Neuron (in vitro differentiated cells): ENCODE data around the gene DTD1.

Source experiments
- H2AFZ ChIP-seq: one replicate; pipeline ENCODE4 v1.6.1; 2013; ENCODE audit warnings: low read depth, mild to moderate bottlenecking, inconsistent platforms, low read length, moderate library complexity
- H3K27me3 ChIP-seq: one replicate; pipeline ENCODE4 v1.6.1; 2013; ENCODE audit warnings: low read length; ENCODE audit not compliant: insufficient read depth
- H3K36me3 ChIP-seq: one replicate; pipeline ENCODE4 v1.6.1; 2013; ENCODE audit warnings: low read length; ENCODE audit not compliant: insufficient read depth
- H3K4me1 ChIP-seq: one replicate; pipeline ENCODE4 v1.6.1; 2013; ENCODE audit warnings: low read length; ENCODE audit not compliant: insufficient read depth
- H3K4me3 ChIP-seq: 2 replicates; pipeline ENCODE4 v1.5.1; 2013; ENCODE audit warnings: mild to moderate bottlenecking, low read length, moderate library complexity
- H3K9me3 ChIP-seq: one replicate; pipeline ENCODE4 v1.6.1; 2013; ENCODE audit warnings: low read length

DTD1 gene

DNA sequence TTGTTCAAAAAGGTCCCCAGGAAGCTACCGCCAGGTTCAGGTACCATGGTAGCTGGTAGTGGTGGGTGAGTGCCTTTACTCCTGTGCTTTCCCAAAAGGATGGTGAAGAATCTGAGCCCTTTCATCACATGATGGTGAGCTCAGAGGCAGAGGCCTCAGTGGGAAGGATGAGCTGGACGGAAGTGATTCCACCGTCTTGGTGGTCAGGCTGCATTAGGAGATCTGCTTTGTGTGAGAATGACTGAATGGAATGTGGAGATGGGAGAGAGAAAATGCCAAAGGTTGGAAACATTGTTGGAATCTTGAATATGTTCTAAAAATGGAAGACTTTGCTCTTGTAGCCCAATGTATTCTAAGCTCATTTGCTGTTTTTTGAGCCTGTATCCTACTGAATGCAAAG lies 117.6 kb downstream of the DTD1 start:
- Histone ChIP-seq H3K36me3 (no peaks in the 10 kb centered on the region), H3K4me1 (peaks cover 5% of the 10 kb centered on the region), H3K4me3 (no peak overlapping the region), H3K27me3 (no peaks in the 10 kb centered on the region), H3K9me3 (no peaks in the 10 kb centered on the region), H2AFZ (no peak overlapping the region)

DNA sequence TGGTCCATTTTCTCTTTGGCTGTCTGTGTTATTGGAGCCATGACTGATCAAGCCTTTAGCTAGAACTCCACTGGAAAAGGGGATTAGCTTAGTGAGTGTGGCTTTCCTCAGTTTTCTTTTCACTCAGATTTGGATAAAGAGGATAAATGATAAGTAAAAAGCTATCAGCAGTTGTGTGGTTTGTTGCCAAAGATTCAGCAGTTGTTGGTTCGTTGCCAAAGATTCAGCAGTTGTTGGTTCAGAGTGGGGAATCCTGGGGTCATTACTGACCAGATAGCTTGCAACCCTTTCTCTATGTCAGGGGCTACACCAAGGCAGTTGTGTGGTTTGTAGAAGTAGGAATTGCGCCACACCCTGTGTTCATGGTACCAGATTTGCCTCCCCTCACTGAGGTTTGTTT lies 118.1 kb downstream of the DTD1 start:
- Histone ChIP-seq H3K4me1 (peaks cover 5% of the 10 kb centered on the region), H3K27me3 (no peaks in the 10 kb centered on the region), H3K9me3 (no peaks in the 10 kb centered on the region), H3K36me3 (no peaks in the 10 kb centered on the region), H3K4me3 (no peak overlapping the region), H2AFZ (no peak overlapping the region)

- no peaks in the 10 kb centered on the region for H3K9me3 ChIP-seq
- no peaks in the 10 kb centered on the region for H3K27me3 ChIP-seq
- no peaks in the 10 kb centered on the region for H3K4me1 ChIP-seq
- H2AFZ ChIP-seq: no peak overlapping the region
- no peak overlapping the region for H3K4me3 ChIP-seq
- H3K36me3 ChIP-seq: no peaks in the 10 kb centered on the region
These were observed 124.3 kb downstream of the DTD1 start for GRCh38 chr20:18712131-18712530.

- H3K4me3 ChIP-seq: no peak overlapping the region
- no peaks in the 10 kb centered on the region for H3K27me3 ChIP-seq
- H3K36me3 ChIP-seq: no peaks in the 10 kb centered on the region
- H3K4me1 ChIP-seq: no peaks in the 10 kb centered on the region
- no peaks in the 10 kb centered on the region for H3K9me3 ChIP-seq
- no peak overlapping the region for H2AFZ ChIP-seq
These were observed 125.0 kb downstream of the DTD1 start for GRCh38 chr20:18712882-18713281.

GRCh38 chr20:18715564-18715963 lies 127.7 kb downstream of the DTD1 start:
- Histone ChIP-seq H3K9me3 (no peaks in the 10 kb centered on the region), H3K4me1 (no peaks in the 10 kb centered on the region), H2AFZ (no peak overlapping the region), H3K36me3 (no peaks in the 10 kb centered on the region), H3K27me3 (no peaks in the 10 kb centered on the region), H3K4me3 (no peak overlapping the region)

GRCh38 chr20:18717062-18717461 lies 129.2 kb downstream of the DTD1 start:
- no peaks in the 10 kb centered on the region for H3K27me3 ChIP-seq
- no peaks in the 10 kb centered on the region for H3K4me1 ChIP-seq
- no peak overlapping the region for H3K4me3 ChIP-seq
- no peaks in the 10 kb centered on the region for H3K9me3 ChIP-seq
- no peaks in the 10 kb centered on the region for H3K36me3 ChIP-seq
- H2AFZ ChIP-seq: no peak overlapping the region

- Histone ChIP-seq H3K4me1 (no peaks in the 10 kb centered on the region), H3K4me3 (no peak overlapping the region), H3K9me3 (no peaks in the 10 kb centered on the region), H3K27me3 (no peaks in the 10 kb centered on the region), H2AFZ (no peak overlapping the region), H3K36me3 (no peaks in the 10 kb centered on the region)
These were observed 130.3 kb downstream of the DTD1 start for GRCh38 chr20:18718129-18718528.

- Histone ChIP-seq H3K36me3 (no peaks in the 10 kb centered on the region), H2AFZ (no peak overlapping the region), H3K4me3 (no peak overlapping the region), H3K27me3 (no peaks in the 10 kb centered on the region), H3K4me1 (peaks cover under 1% of the 10 kb centered on the region), H3K9me3 (no peaks in the 10 kb centered on the region)
These were observed 131.6 kb downstream of the DTD1 start for GRCh38 chr20:18719426-18719825.

DNA sequence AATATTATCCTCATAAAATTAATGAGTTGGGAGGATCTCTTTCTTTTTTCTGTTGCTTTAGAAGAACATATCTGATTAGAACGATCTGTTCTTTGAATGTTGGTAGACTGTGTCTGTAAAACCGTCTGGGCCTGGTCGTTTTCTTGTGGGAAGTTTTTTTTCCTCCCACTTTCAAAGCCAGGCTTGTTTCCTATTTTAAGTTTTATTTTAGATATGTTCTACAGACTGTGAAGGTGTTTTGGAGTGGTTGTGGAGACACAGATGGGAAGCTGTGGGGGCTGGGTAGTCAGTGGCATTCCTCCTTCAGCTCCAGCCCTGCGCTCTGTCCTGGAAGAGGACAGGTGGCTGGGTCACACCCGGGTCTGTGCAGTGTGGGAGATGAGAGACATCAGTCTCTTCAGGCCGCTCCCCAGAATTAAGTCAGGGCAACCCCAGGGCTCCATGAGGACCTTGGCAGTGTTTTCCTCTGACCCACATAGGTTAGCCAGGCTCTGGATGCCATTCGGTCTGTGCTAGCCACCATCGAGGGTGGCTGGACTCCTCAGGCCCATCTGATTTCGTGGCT lies 133.8 kb downstream of the DTD1 start:
- H3K27me3 ChIP-seq: no peaks in the 10 kb centered on the region
- H3K4me3 ChIP-seq: no peak overlapping the region
- peaks cover 9% of the 10 kb centered on the region for H3K4me1 ChIP-seq
- H2AFZ ChIP-seq: no peak overlapping the region
- no peaks in the 10 kb centered on the region for H3K9me3 ChIP-seq
- no peaks in the 10 kb centered on the region for H3K36me3 ChIP-seq

- Histone ChIP-seq H2AFZ (no peak overlapping the region), H3K4me1 (peaks cover 9% of the 10 kb centered on the region), H3K27me3 (no peaks in the 10 kb centered on the region), H3K9me3 (no peaks in the 10 kb centered on the region), H3K36me3 (no peaks in the 10 kb centered on the region), H3K4me3 (no peak overlapping the region)
These were observed 134.5 kb downstream of the DTD1 start for GRCh38 chr20:18722371-18722770.

DNA sequence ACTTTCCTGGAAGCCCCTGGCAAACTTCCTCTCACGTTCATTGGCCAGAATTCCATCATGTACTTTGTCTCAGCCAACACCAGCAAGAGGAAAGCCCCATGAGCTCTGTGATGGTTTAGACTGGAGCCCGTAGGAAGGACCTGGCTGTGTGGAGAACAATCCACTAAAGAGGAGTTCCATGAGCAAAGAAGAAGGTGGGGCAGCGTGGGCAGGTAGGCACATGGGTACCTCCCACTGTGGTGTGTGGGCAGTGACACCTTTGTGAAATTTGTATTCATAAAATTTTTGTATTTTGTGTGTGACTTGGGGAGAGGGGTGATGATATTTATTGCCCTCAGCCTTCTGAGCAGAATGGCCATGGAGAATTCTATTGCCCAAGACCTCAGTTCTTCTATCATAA lies 136.2 kb downstream of the DTD1 start:
- Histone ChIP-seq H3K27me3 (no peaks in the 10 kb centered on the region), H3K9me3 (no peaks in the 10 kb centered on the region), H3K36me3 (no peaks in the 10 kb centered on the region), H3K4me1 (peaks cover 9% of the 10 kb centered on the region), H3K4me3 (no peak overlapping the region), H2AFZ (no peak overlapping the region)

DNA sequence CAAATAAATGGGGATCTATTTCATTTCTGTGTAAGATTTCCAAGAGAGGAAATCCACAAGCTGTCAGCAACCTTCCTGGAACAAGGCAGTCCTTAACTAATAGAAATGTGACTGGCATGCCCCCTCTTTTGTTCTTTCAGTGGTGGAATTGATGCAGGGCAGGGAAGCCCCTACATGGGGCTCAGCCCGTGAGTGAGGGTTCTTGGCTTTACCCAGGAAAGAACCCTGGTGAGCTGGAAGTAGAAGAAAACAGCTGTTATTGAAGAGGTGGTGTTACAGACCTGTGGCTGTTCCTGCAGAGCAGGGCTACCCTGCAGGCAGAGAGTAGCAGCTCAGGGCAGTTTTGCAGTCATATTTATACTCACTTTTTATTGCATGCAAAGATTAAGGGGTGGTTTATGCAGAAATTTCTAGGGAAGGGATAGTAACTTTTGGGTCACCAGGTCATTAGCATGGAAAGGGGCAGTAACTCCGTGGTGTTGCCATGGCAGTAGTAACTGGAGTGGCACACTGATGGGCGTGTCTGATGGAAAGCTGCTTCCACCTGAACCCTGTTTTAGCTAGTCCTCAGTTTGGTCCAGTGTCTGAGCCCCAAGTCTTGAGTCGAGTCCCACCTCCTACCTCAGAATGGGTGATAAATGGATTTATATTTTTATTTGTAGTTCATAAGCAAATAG lies 137.1 kb downstream of the DTD1 start:
- peaks cover 9% of the 10 kb centered on the region for H3K4me1 ChIP-seq
- H3K9me3 ChIP-seq: no peaks in the 10 kb centered on the region
- H3K27me3 ChIP-seq: no peaks in the 10 kb centered on the region
- no peak overlapping the region for H2AFZ ChIP-seq
- no peaks in the 10 kb centered on the region for H3K36me3 ChIP-seq
- no peak overlapping the region for H3K4me3 ChIP-seq

- Histone ChIP-seq H3K36me3 (no peaks in the 10 kb centered on the region), H3K4me1 (peaks cover 9% of the 10 kb centered on the region), H3K4me3 (no peak overlapping the region), H3K27me3 (no peaks in the 10 kb centered on the region), H3K9me3 (no peaks in the 10 kb centered on the region), H2AFZ (no peak overlapping the region)
These were observed 139.2 kb downstream of the DTD1 start for GRCh38 chr20:18727032-18727508.
